Measurements from ENCODE around the gene RAI1. TPM values are rescaled to one million over a fixed set of nuclear protein-coding genes. Genes with fewer than 3 reads are reported as not detected.

Gene RAI1
- total and polyA plus RNA-seq, 2 of the 13 experiments (the other 11 are each of a cell fraction or from before 2014, with no cell fraction given) = 3.4 to 5.2 TPM

- TF ChIP-seq, protein P1, sequence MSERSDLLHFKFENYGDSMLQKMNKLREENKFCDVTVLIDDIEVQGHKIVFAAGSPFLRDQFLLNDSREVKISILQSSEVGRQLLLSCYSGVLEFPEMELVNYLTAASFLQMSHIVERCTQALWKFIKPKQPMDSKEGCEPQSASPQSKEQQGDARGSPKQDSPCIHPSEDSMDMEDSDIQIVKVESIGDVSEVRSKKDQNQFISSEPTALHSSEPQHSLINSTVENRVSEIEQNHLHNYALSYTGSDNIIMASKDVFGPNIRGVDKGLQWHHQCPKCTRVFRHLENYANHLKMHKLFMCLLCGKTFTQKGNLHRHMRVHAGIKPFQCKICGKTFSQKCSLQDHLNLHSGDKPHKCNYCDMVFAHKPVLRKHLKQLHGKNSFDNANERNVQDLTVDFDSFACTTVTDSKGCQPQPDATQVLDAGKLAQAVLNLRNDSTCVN (CRISPR knock-in tag; IDR thresholded peaks at IDR 0.05; ENCODE audit: borderline replicate concordance) = no peak
- TF ChIP-seq ZNF329 (CRISPR knock-in tag; IDR thresholded peaks at IDR 0.05; ENCODE audit: low read depth) = no peak
- TF ChIP-seq RAD21 (CRISPR knock-in tag; IDR thresholded peaks at IDR 0.05) = peak; percentile 71
- no peak for TF ChIP-seq ZNF235 (CRISPR knock-in tag; IDR thresholded peaks at IDR 0.05; ENCODE audit: borderline replicate concordance)
- TF ChIP-seq ZBTB7B (CRISPR knock-in tag; IDR thresholded peaks at IDR 0.05) = no peak
- TF ChIP-seq, protein P2, sequence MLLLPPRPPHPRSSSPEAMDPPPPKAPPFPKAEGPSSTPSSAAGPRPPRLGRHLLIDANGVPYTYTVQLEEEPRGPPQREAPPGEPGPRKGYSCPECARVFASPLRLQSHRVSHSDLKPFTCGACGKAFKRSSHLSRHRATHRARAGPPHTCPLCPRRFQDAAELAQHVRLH (CRISPR knock-in tag; IDR thresholded peaks at IDR 0.05; ENCODE audit: borderline replicate concordance, low read depth) = 0 out of 2 replicates have a peak, but pooled peaks have one; percentile 31
- no peak for TF ChIP-seq ZNF773 (CRISPR knock-in tag; IDR thresholded peaks at IDR 0.05; ENCODE audit: borderline replicate concordance)
- peak; percentile 30; the same call in 1 of the 2 replicates for TF ChIP-seq HNF4A (CRISPR knock-in tag; IDR thresholded peaks at IDR 0.05)
- TF ChIP-seq MATR3 (CRISPR knock-in tag; IDR thresholded peaks at IDR 0.05) = no peak
- no peak for TF ChIP-seq TERF1 (CRISPR knock-in tag; IDR thresholded peaks at IDR 0.05)
- peak; percentile 62 for TF ChIP-seq PATZ1 (CRISPR knock-in tag; IDR thresholded peaks at IDR 0.05)
- no peak for TF ChIP-seq AGO2 (optimal IDR thresholded peaks at IDR 0.05; ENCODE audit: low read depth, low read length)
- TF ChIP-seq JARID2 (CRISPR knock-in tag; IDR thresholded peaks at IDR 0.05; ENCODE audit: insufficient replicate concordance) = no peak
- peak; percentile 21; the same call in 1 of the 2 replicates for TF ChIP-seq ZNF331 (CRISPR knock-in tag; IDR thresholded peaks at IDR 0.05)
- TF ChIP-seq CREBL2 (CRISPR knock-in tag; IDR thresholded peaks at IDR 0.05; ENCODE audit: borderline replicate concordance) = no peak
- TF ChIP-seq ZNF10 (CRISPR knock-in tag; IDR thresholded peaks at IDR 0.05; ENCODE audit: borderline replicate concordance, low read depth) = no peak
- TF ChIP-seq ELF1 (CRISPR knock-in tag; IDR thresholded peaks at IDR 0.05) = peak; percentile 66; the same call in 1 of the 2 replicates
- TF ChIP-seq ZNF788 (CRISPR knock-in tag; IDR thresholded peaks at IDR 0.05; ENCODE audit: borderline replicate concordance) = no peak
- no peak for TF ChIP-seq ZNF367 (CRISPR knock-in tag; IDR thresholded peaks at IDR 0.05; ENCODE audit: borderline replicate concordance)
Observed at GRCh38 chr17:17703140-17703919, 22.1 kb downstream of the RAI1 start (continued).

Data from HepG2 (cell line).